OCI-LY7 (cell line): ENCODE data around the gene P2RY8. TPM values are rescaled to one million over a fixed set of nuclear protein-coding genes. Genes with fewer than 3 reads are reported as not detected.

Experiments
- BruUV-seq: library from RNA; stranded (reverse); fragments of 400-500 nt; replicated peaks from 2 replicates; lab custom pipeline; 2021; lab: Mats Ljungman, UMichigan
- CTCF ChIA-PET: fragments of 300-600 bp; sonication (Branson Sonifier 250); formaldehyde crosslinking; loops from one replicate; lab custom pipeline; 2022; ENCODE audit warnings: antibody characterized with exemption; ENCODE audit not compliant: unreplicated experiment; lab: Charles Lee
- POLR2A ChIA-PET: fragments of 300-600 bp; sonication (Branson Sonifier 250); formaldehyde crosslinking; loops from one replicate; lab custom pipeline; 2022; ENCODE audit warnings: antibody characterized with exemption; lab: Charles Lee
- DNase-seq: peaks from one replicate; pipeline ENCODE4 v3.0.0-alpha.2; 2015; ENCODE audit warnings: low spot score
- H2AFZ ChIP-seq: fragments of 200-600 bp; sonication (generic), shearing (Covaris generic); 2 replicates; pipeline ENCODE4 v1.6.1; 2014; ENCODE audit warnings: mild to moderate bottlenecking, antibody characterized with exemption, low read length, moderate library complexity
- H3K27ac ChIP-seq: fragments of 200-600 bp; sonication (generic); 2 replicates; pipeline ENCODE4 v1.5.1; 2014; ENCODE audit warnings: mixed run types, low read depth, mild to moderate bottlenecking, moderate library complexity, low read length, inconsistent platforms; ENCODE audit not compliant: poor library complexity, severe bottlenecking
- H3K36me3 ChIP-seq: fragments of 200-600 bp; sonication (generic); 2 replicates; pipeline ENCODE4 v1.6.1; 2014; ENCODE audit warnings: mild to moderate bottlenecking, antibody characterized with exemption, low read length, moderate library complexity, mixed read lengths; ENCODE audit not compliant: insufficient read depth
- H3K4me1 ChIP-seq: fragments of 200-600 bp; sonication (generic); 2 replicates; pipeline ENCODE4 v1.5.1; 2014; ENCODE audit warnings: mild to moderate bottlenecking, low read length; ENCODE audit not compliant: insufficient read depth, poor library complexity, severe bottlenecking
- H3K4me2 ChIP-seq: fragments of 200-600 bp; sonication (generic); 2 replicates; pipeline ENCODE4 v1.6.1; 2014; ENCODE audit warnings: mild to moderate bottlenecking, low read length
- H3K4me3 ChIP-seq: fragments of 200-600 bp; sonication (generic); 2 replicates; pipeline ENCODE4 v1.5.1; 2014; ENCODE audit warnings: mild to moderate bottlenecking, low read depth, low read length; ENCODE audit not compliant: poor library complexity, severe bottlenecking
- H3K79me2 ChIP-seq: fragments of 200-600 bp; sonication (generic); 2 replicates; pipeline ENCODE4 v1.6.1; 2016; ENCODE audit warnings: low read depth, mild to moderate bottlenecking, low read length, moderate library complexity, mixed read lengths; ENCODE audit not compliant: insufficient read depth
- H3K9me2 ChIP-seq: fragments of 200-600 bp; sonication (generic); 2 replicates; pipeline ENCODE4 v1.6.1; 2016; ENCODE audit warnings: mild to moderate bottlenecking, low read length, mixed read lengths; ENCODE audit not compliant: insufficient read depth
- H3K9me3 ChIP-seq: fragments of 200-600 bp; sonication (generic); 2 replicates; pipeline ENCODE4 v1.6.1; 2014; ENCODE audit warnings: mild to moderate bottlenecking, mixed run types, low read length, mixed read lengths
- H4K20me1 ChIP-seq: fragments of 200-600 bp; sonication (generic); 2 replicates; pipeline ENCODE4 v1.6.1; 2014; ENCODE audit warnings: mild to moderate bottlenecking, antibody characterized with exemption, low read length, moderate library complexity, mixed read lengths; ENCODE audit not compliant: insufficient read depth
- CTCF ChIP-seq: fragments of 200-600 bp; sonication (generic); conservative IDR thresholded peaks from 2 replicates; pipeline ENCODE4 v1.5.1; 2014; ENCODE audit warnings: mild to moderate bottlenecking, antibody characterized with exemption, low read length, moderate library complexity, mixed read lengths
- EZH2phosphoT487 ChIP-seq: fragments of 200-600 bp; sonication (generic); IDR thresholded peaks from 2 replicates; pipeline ENCODE4 v1.6.1; 2018; ENCODE audit warnings: low read depth, borderline replicate concordance, mild to moderate bottlenecking, mixed run types, antibody characterized with exemption, low read length, moderate library complexity, mixed read lengths
- intact Hi-C: fragments of 100-400 bp; cut with micrococcal nuclease; formaldehyde crosslinking; loops from one replicate; pipeline ENCODE4 v1.10.0; 2022; ENCODE audit not compliant: unreplicated experiment
- total RNA-seq, 2 experiments: library from RNA; depleted of rRNA in 1 of 2; stranded (reverse); fragments of >200 nt in 1 of 2; shearing (Covaris generic) in 1 of 2; gene quantifications; 2 replicates each; pipeline ENCODE4 v1.2.3, GENCODE V29; 2014 to 2022

Gene P2RY8
- total RNA-seq, 2 experiments from 2014 or later, result 110 to 149 TPM

GRCh38 chrX:1488745-1489144 lies 48.2 kb downstream of the P2RY8 start:
- Histone ChIP-seq H3K9me3 (peaks cover 18% of the 10 kb centered on the region; the same call in 1 of the 2 replicates), H3K9me2 (no peaks in the 10 kb centered on the region), H4K20me1 (no peaks in the 10 kb centered on the region), H3K36me3 (peaks cover 82% of the 10 kb centered on the region), H3K79me2 (peaks cover 43% of the 10 kb centered on the region; the same call in 1 of the 2 replicates), H3K4me1 (peaks cover 64% of the 10 kb centered on the region), H3K4me3 (peak overlapping the region; percentile 26), H3K4me2 (peak overlapping the region; percentile 61), H3K27ac (peak overlapping the region; percentile 93), H2AFZ (no peak overlapping the region)
- DNase-seq, result no peak
- POLR2A ChIA-PET, result no interaction called here
- BruUV-seq, result no TSS peak
- intact Hi-C loops, result no loop called here
- TF ChIP-seq EZH2phosphoT487 (no peak), CTCF (no peak)
- CTCF ChIA-PET, result no interaction called here

- intact Hi-C loops, result no loop called here
- peak overlapping the region; percentile 61 for H3K4me2 ChIP-seq
- BruUV-seq, result no TSS peak
Observed at GRCh38 chrX:1488141-1488540, 48.8 kb downstream of the P2RY8 start.

More at GRCh38 chrX:1488141-1488540, 48.8 kb downstream of the P2RY8 start:
- Histone ChIP-seq H4K20me1 (no peaks in the 10 kb centered on the region), H3K9me3 (peaks cover 18% of the 10 kb centered on the region; the same call in 1 of the 2 replicates), H2AFZ (no peak overlapping the region), H3K27ac (peak overlapping the region; percentile 93), H3K4me1 (peaks cover 70% of the 10 kb centered on the region), H3K36me3 (peaks cover 84% of the 10 kb centered on the region), H3K9me2 (no peaks in the 10 kb centered on the region), H3K4me3 (peak overlapping the region; percentile 26), H3K79me2 (peaks cover 49% of the 10 kb centered on the region; the same call in 1 of the 2 replicates)
- ChIA-PET CTCF (no interaction called here), POLR2A (no interaction called here)
- no peak for TF ChIP-seq EZH2phosphoT487
- TF ChIP-seq CTCF, result no peak
- no peak for DNase-seq
